ENCODE results near the gene SPATS2. TPM values are rescaled to one million over a fixed set of nuclear protein-coding genes. Genes with fewer than 3 reads are reported as not detected.

SPATS2 gene
- polyA plus RNA-seq, 1 of the 3 experiments (the other 2 are of a cell fraction), result 72.9 TPM

DNA sequence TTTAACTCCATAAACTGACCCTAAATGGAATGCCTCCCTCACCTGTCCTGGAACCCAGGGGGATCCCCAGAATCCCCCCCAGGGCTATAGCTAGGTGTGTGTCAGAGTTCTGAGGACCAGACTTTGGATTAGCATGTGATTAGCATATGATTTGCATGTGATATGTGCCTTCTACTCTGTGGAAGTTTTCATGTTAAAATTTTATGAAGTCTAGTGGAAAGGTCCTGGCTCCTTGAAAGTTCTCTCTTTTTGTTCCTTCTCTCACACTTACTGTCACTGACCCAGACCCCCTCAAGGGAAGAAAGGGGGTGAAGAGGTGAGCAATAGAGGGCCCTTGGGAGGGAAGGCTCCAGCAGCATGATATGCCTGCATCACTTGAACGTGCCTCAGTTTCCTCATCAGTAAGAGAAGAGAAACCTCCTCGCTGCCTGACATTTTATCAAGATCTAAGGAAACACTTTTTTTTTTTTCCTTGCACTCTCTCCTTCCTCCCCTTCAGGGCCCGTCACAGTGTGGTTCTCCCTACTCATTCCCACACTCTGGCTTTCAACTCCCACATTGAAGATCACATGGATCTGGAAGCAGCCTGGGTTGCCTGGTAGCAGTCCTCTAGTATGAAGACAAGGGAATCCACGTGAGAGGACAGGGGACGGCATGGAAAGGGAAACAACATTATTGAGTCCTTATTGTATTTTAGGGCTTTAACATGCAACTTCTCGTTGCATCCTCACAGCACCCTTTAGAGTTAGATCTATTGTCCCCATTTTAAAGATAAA is 27.0 kb upstream of the SPATS2 start:
- TF ChIP-seq FOXJ3 (CRISPR knock-in tag; IDR thresholded peaks at IDR 0.05) (no peak), NRF1 (IDR thresholded peaks at IDR 0.05; ENCODE audit: low read depth, low read length) (no peak), MXI1 (IDR thresholded peaks at IDR 0.05; ENCODE audit: low read depth, low read length) (no peak), ELF1 (IDR thresholded peaks at IDR 0.05) (no peak), EZH2phosphoT487 (IDR thresholded peaks at IDR 0.05; ENCODE audit: borderline replicate concordance, low read depth) (no peak), FOSL2 (IDR thresholded peaks at IDR 0.05; ENCODE audit: borderline replicate concordance, low read depth) (no peak), JUND (IDR thresholded peaks at IDR 0.05) (no peak), TCF12 (IDR thresholded peaks at IDR 0.05) (no peak), RAD21 (IDR thresholded peaks at IDR 0.05; ENCODE audit: low read length) (no peak), CTCF (IDR thresholded peaks at IDR 0.05) (no peak)
- TF ChIP-seq, protein P1, sequence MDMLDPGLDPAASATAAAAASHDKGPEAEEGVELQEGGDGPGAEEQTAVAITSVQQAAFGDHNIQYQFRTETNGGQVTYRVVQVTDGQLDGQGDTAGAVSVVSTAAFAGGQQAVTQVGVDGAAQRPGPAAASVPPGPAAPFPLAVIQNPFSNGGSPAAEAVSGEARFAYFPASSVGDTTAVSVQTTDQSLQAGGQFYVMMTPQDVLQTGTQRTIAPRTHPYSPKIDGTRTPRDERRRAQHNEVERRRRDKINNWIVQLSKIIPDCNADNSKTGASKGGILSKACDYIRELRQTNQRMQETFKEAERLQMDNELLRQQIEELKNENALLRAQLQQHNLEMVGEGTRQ (IDR thresholded peaks at IDR 0.05; ENCODE audit: borderline replicate concordance, low read depth, low read length), result no peak
- ChIA-PET POLR2A (interaction anchor here (0.6 kb wide), 1 partner anchor 140 kb away, joined by 3 read pairs; no protein-coding TSS in a partner anchor), CTCF (interaction anchor here (0.9 to 15.9 kb wide), 5 partner anchors 7 to 230 kb away, joined by 3 to 658 read pairs (median 68); partner anchors contain the start of genes DNAJC22, LMBR1L and PRPH)
- Histone ChIP-seq H3K9me2 (no peaks in the 10 kb centered on the region), H2AFZ (ENCODE audit: low read depth) (no peak overlapping the region), H3F3A (replicated peaks; ENCODE audit: insufficient read depth) (peaks cover 17% of the 10 kb centered on the region), H4K20me1 (ENCODE audit: insufficient read depth) (no peaks in the 10 kb centered on the region), H3K27me3 (ENCODE audit: insufficient read depth) (no peaks in the 10 kb centered on the region), H3K36me3 (replicated peaks in 1 of 2; ENCODE audit: control insufficient read depth in 1 of 2, insufficient read depth in 2 of 2, low read length in 1 of 2) (no peaks in the 10 kb centered on the region), H3K9ac (no peak overlapping the region), H3K4me1 (ENCODE audit: control insufficient read depth in 1 of 2, insufficient read depth in 2 of 2, low read depth in 1 of 2, low read length in 1 of 2) (peaks cover 0 to 23% of the 10 kb centered on the region in 2 experiments; a peak in 1 of 4 replicates), H3K79me2 (ENCODE audit: insufficient read depth) (no peaks in the 10 kb centered on the region), H3K4me3 (ENCODE audit: low read depth in 2 of 2, low read length in 1 of 2) (no peak overlapping the region), H3K27ac (ENCODE audit: low read depth in 2 of 2, low read length in 1 of 2) (no peak overlapping the region), H3K9me3 (no peaks in the 10 kb centered on the region), H3K4me2 (no peak overlapping the region)
- 91% methylated on average over 6 of the region's 6 CpGs for WGBS (ENCODE audit: low lambda C conversion rate)
- DNase-seq, result no peak

- no peaks in the 10 kb centered on the region for H3K79me2 ChIP-seq (ENCODE audit: insufficient read depth)
- H3K27ac ChIP-seq (ENCODE audit: low read depth in 2 of 2, low read length in 1 of 2), result no peak overlapping the region
- H3K4me1 ChIP-seq (ENCODE audit: control insufficient read depth in 1 of 2, insufficient read depth in 2 of 2, low read depth in 1 of 2, low read length in 1 of 2), result peaks cover 5 to 31% of the 10 kb centered on the region in 2 experiments; a peak in 2 of 4 replicates
- WGBS (ENCODE audit: low lambda C conversion rate), result 85% methylated on average over 12 of the region's 14 CpGs
- no peaks in the 10 kb centered on the region for H4K20me1 ChIP-seq (ENCODE audit: insufficient read depth)
- DNase-seq, result no peak
- H3K4me3 ChIP-seq (ENCODE audit: low read depth in 2 of 2, low read length in 1 of 2), result no peak overlapping the region
- H3K4me2 ChIP-seq, result no peak overlapping the region
- no peak for TF ChIP-seq ELF1 (IDR thresholded peaks at IDR 0.05)
- TF ChIP-seq SIN3A (IDR thresholded peaks at IDR 0.05; ENCODE audit: borderline replicate concordance, low read depth, low read length), result no peak
- TF ChIP-seq RFX5 (IDR thresholded peaks at IDR 0.05; ENCODE audit: low read length), result no peak
- TF ChIP-seq, protein P2, sequence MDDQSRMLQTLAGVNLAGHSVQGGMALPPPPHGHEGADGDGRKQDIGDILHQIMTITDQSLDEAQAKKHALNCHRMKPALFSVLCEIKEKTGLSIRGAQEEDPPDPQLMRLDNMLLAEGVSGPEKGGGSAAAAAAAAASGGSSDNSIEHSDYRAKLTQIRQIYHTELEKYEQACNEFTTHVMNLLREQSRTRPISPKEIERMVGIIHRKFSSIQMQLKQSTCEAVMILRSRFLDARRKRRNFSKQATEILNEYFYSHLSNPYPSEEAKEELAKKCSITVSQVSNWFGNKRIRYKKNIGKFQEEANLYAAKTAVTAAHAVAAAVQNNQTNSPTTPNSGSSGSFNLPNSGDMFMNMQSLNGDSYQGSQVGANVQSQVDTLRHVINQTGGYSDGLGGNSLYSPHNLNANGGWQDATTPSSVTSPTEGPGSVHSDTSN (IDR thresholded peaks at IDR 0.05), result no peak
- TF ChIP-seq JUND (IDR thresholded peaks at IDR 0.05), result no peak
- TF ChIP-seq EZH2phosphoT487 (IDR thresholded peaks at IDR 0.05; ENCODE audit: borderline replicate concordance, low read depth), result no peak
- no peak for TF ChIP-seq MXI1 (IDR thresholded peaks at IDR 0.05; ENCODE audit: low read depth, low read length)
- TF ChIP-seq, protein P1 (IDR thresholded peaks at IDR 0.05; ENCODE audit: borderline replicate concordance, low read depth, low read length), result no peak
- no peaks in the 10 kb centered on the region for H3K9me2 ChIP-seq
- H3F3A ChIP-seq (replicated peaks; ENCODE audit: insufficient read depth), result peaks cover 17% of the 10 kb centered on the region
- POLR2A ChIA-PET, result interaction anchor here (2.7 kb wide), 1 partner anchor 18 kb away, joined by 9 read pairs; the partner anchor contains the start of gene TROAP
- H3K36me3 ChIP-seq (replicated peaks in 1 of 2; ENCODE audit: control insufficient read depth in 1 of 2, insufficient read depth in 2 of 2, low read length in 1 of 2), result no peaks in the 10 kb centered on the region
- H3K9ac ChIP-seq, result no peak overlapping the region
- no peaks in the 10 kb centered on the region for H3K9me3 ChIP-seq
- CTCF ChIA-PET, result interaction anchor here (0.6 to 15.9 kb wide), 30 partner anchors 10 to 283 kb away, joined by 3 to 658 read pairs (median 6); partner anchors contain the start of genes LMBR1L, PRPH, SPATS2 and TROAP
- no peak overlapping the region for H2AFZ ChIP-seq (ENCODE audit: low read depth)
- peaks cover 5% of the 10 kb centered on the region; the same call in 1 of the 2 replicates for H3K27me3 ChIP-seq (ENCODE audit: insufficient read depth)
Observed at GRCh38 chr12:49340971-49341776, 26.1 kb upstream of the SPATS2 start.
